Endothelial cell of umbilical vein (primary cell): ENCODE measurements around the gene SETX. TPM values are rescaled to one million over a fixed set of nuclear protein-coding genes. Genes with fewer than 3 reads are reported as not detected.

Experiments
- BruUV-seq: library from RNA; stranded (reverse); fragments of 400-500 nt; replicated peaks from 2 replicates; lab custom pipeline; 2021; lab: Mats Ljungman, UMichigan
- CTCF ChIA-PET: fragments of 300-600, 350-600 bp; sonication (Branson Sonifier 250); formaldehyde crosslinking; loops from one replicate; lab custom pipeline; 2021; ENCODE audit warnings: antibody characterized with exemption, inconsistent platforms; lab: Charles Lee
- POLR2A ChIA-PET: fragments of 300-600, 350-600 bp; sonication (Branson Sonifier 250); formaldehyde crosslinking; loops from one replicate; lab custom pipeline; 2021; ENCODE audit warnings: antibody characterized with exemption, inconsistent platforms; lab: Charles Lee
- DNase-seq: peaks from one replicate; pipeline ENCODE4 v3.0.0-alpha.2; 2011; ENCODE audit warnings: low read depth, low spot score
- FAIRE-seq: peaks from 2 replicates; lab custom pipeline; 2011; peaks lifted over from hg19 to GRCh38; lab: Jason Lieb, UNC
- H2AFZ ChIP-seq: 2 replicates; pipeline ENCODE4 v1.6.0; 2012; ENCODE audit warnings: low read depth, low read length, control low read depth, inconsistent platforms
- H3K27ac ChIP-seq: 2 replicates; pipeline ENCODE4 v1.5.1; 2011; ENCODE audit warnings: low read depth, mild to moderate bottlenecking, control low read depth, low read length, moderate library complexity; ENCODE audit not compliant: insufficient read depth
- H3K27me3 ChIP-seq, 2 experiments: 2 replicates each; pipeline versions ENCODE4 v1.6.0 to v1.6.1; 2011; ENCODE audit warnings: low read length in 2 of 2, mixed read lengths in 1 of 2; ENCODE audit not compliant: control insufficient read depth in 2 of 2, insufficient read depth in 2 of 2
- H3K36me3 ChIP-seq, 2 experiments: 2 replicates in 1 of 2; 3 replicates in 1 of 2; pipeline ENCODE4 v1.5.1; 2011; ENCODE audit warnings: low read length in 2 of 2, mild to moderate bottlenecking in 1 of 2, moderate library complexity in 1 of 2; ENCODE audit not compliant: control insufficient read depth in 2 of 2, insufficient read depth in 2 of 2; ENCODE audit errors: extremely low read depth in 1 of 2
- H3K4me1 ChIP-seq: 3 replicates; pipeline ENCODE4 v1.5.1; 2011; ENCODE audit warnings: mild to moderate bottlenecking, low read length; ENCODE audit not compliant: control insufficient read depth, insufficient read depth; ENCODE audit errors: extremely low read depth
- H3K4me2 ChIP-seq: 2 replicates; pipeline ENCODE4 v1.6.1; 2011; ENCODE audit warnings: low read length, control low read depth, mixed read lengths; ENCODE audit not compliant: insufficient read depth
- H3K4me3 ChIP-seq, 3 experiments: fragments of 200-600 bp in 1 of 3; sonication (generic), shearing (Covaris generic) in 1 of 3; replicated peaks in 1 of 3; 2 replicates each; pipeline ENCODE4 v1.5.1; 2011 to 2016; ENCODE audit warnings: control low read depth in 3 of 3, low read length in 3 of 3, mild to moderate bottlenecking in 2 of 3, inconsistent platforms in 1 of 3, low read depth in 1 of 3, moderate library complexity in 1 of 3; ENCODE audit not compliant: insufficient read depth in 1 of 3
- H3K79me2 ChIP-seq: 2 replicates; pipeline ENCODE4 v1.6.0; 2012; ENCODE audit warnings: low read length, inconsistent platforms; ENCODE audit not compliant: control insufficient read depth, insufficient read depth
- H3K9ac ChIP-seq: replicated peaks from 2 replicates; pipeline ENCODE3; 2011; ENCODE audit warnings: low read length, control low read depth; ENCODE audit not compliant: insufficient read depth; ENCODE audit errors: extremely low read depth
- H3K9me1 ChIP-seq: replicated peaks from 3 replicates; pipeline ENCODE4 v1.6.0; 2011; ENCODE audit warnings: mild to moderate bottlenecking, low read length; ENCODE audit not compliant: control insufficient read depth, insufficient read depth; ENCODE audit errors: extremely low read depth
- H3K9me3 ChIP-seq: replicated peaks from 2 replicates; pipeline ENCODE4 v1.5.1; 2012; ENCODE audit warnings: low read length, inconsistent platforms; ENCODE audit not compliant: control insufficient read depth, insufficient read depth
- H4K20me1 ChIP-seq: replicated peaks from 2 replicates; pipeline ENCODE3; 2011; ENCODE audit warnings: mild to moderate bottlenecking, low read length; ENCODE audit not compliant: control insufficient read depth, insufficient read depth; ENCODE audit errors: extremely low read depth
- CTCF ChIP-seq, 2 donors: IDR thresholded peaks; 1 replicate in 1 of 2; 2 replicates in 1 of 2; pipeline ENCODE4 v1.5.1; 2011; ENCODE audit warnings: low read length in 2 of 2, mild to moderate bottlenecking in 2 of 2, moderate library complexity in 2 of 2, control low read depth in 1 of 2, inconsistent platforms in 1 of 2, low read depth in 1 of 2; ENCODE audit not compliant: insufficient read depth in 1 of 2; ENCODE audit errors: extremely low read depth in 1 of 2
- EZH2 ChIP-seq: IDR thresholded peaks from 2 replicates; pipeline ENCODE4 v1.6.1; 2012; ENCODE audit warnings: borderline replicate concordance, low read depth, mild to moderate bottlenecking, moderate library complexity, low read length, inconsistent platforms; ENCODE audit not compliant: severe bottlenecking
- FOS ChIP-seq: IDR thresholded peaks from 2 replicates; pipeline ENCODE4 v1.6.1; 2011; ENCODE audit warnings: mild to moderate bottlenecking, low read length, moderate library complexity, borderline replicate concordance; ENCODE audit not compliant: insufficient read depth
- GATA2 ChIP-seq: IDR thresholded peaks from 2 replicates; pipeline ENCODE4 v1.7.0; 2011; ENCODE audit warnings: low read depth, mild to moderate bottlenecking, moderate library complexity, mixed read lengths, low read length; ENCODE audit not compliant: insufficient read length, insufficient read depth
- JUN ChIP-seq: IDR thresholded peaks from 2 replicates; pipeline ENCODE4 v1.6.1; 2011; ENCODE audit warnings: borderline replicate concordance, low read depth; ENCODE audit not compliant: insufficient read length, insufficient read depth
- MAX ChIP-seq: IDR thresholded peaks from 2 replicates; pipeline ENCODE4 v1.6.1; 2011; ENCODE audit not compliant: insufficient read depth, insufficient read length
- MYC ChIP-seq: IDR thresholded peaks from one replicate; pipeline ENCODE4 v1.6.1; 2011; ENCODE audit warnings: mild to moderate bottlenecking, low read depth, low read length
- POLR2A ChIP-seq: IDR thresholded peaks from 2 replicates; pipeline ENCODE4 v1.6.1; 2012; ENCODE audit warnings: low read depth, mild to moderate bottlenecking, control low read depth, low read length
- POLR2AphosphoS5 ChIP-seq: IDR thresholded peaks from 2 replicates; pipeline ENCODE4 v1.6.1; 2012; ENCODE audit warnings: low read depth, mild to moderate bottlenecking, control low read depth, low read length, moderate library complexity; ENCODE audit not compliant: insufficient read depth
- dilution Hi-C: fragments of 300-500 bp; cut with MboI; formaldehyde crosslinking; loops from one replicate; pipeline ENCODE4 v1.15.0; 2019; ENCODE audit warnings: low sequenced_read_pairs; ENCODE audit not compliant: extremely low pct_ligation_motif_present
- intact Hi-C: fragments of 100-400 bp; cut with micrococcal nuclease; formaldehyde crosslinking; loops from one replicate; pipeline ENCODE4 v1.10.0; 2022
- polyA plus RNA-seq, 4 experiments: library from polyadenylated mRNA; depleted of rRNA in 3 of 4; stranded (reverse) in 3 of 4; unstranded in 1 of 4; fragments of >200 nt; gene quantifications; 2 replicates each; pipeline versions ENCODE4 v1.2.1 to v1.2.3, GENCODE V29; 2011 to 2012; ENCODE audit warnings: missing spikeins in 1 of 4
- total RNA-seq: library from RNA; stranded (reverse); gene quantifications from 2 replicates; pipeline ENCODE4 v1.2.3, GENCODE V29; 2021

The SETX gene
- total and polyA plus RNA-seq, 2 donors (not counting 3 experiments of a cell fraction or from before 2014, with no cell fraction given), result 20.9 to 47.7 TPM

- intact Hi-C loops (no loop called here), dilution Hi-C loops (no loop called here)
- Histone ChIP-seq H4K20me1 (no peaks in the 10 kb centered on the region), H3K4me3 (no peak overlapping the region), H3K4me2 (no peak overlapping the region), H3K9me1 (no peaks in the 10 kb centered on the region), H3K4me1 (no peaks in the 10 kb centered on the region), H3K27me3 (no peaks in the 10 kb centered on the region), H3K27ac (no peak overlapping the region), H3K36me3 (peaks cover 33 to 35% of the 10 kb centered on the region in 2 experiments), H3K9ac (no peak overlapping the region), H3K79me2 (no peaks in the 10 kb centered on the region), H3K9me3 (no peaks in the 10 kb centered on the region), H2AFZ (no peak overlapping the region)
- no peak for DNase-seq
- ChIA-PET CTCF (interaction anchor here (1.0 to 1.5 kb wide), 4 partner anchors 10 to 31 kb away, joined by 3 to 4 read pairs (median 3); no protein-coding TSS in a partner anchor), POLR2A (no interaction called here)
- no peak for FAIRE-seq
- BruUV-seq, result no TSS peak
- TF ChIP-seq FOS (no peak), MYC (no peak), EZH2 (no peak), GATA2 (no peak), POLR2A (no peak), CTCF (IDR thresholded peaks at IDR 0.05; ENCODE audit: extremely low read depth in 1 of 2, insufficient read depth in 1 of 2, low read depth in 1 of 2, low read length in 2 of 2) (no peak), MAX (no peak), JUN (no peak), POLR2AphosphoS5 (no peak)
Observed at GRCh38 chr9:132283863-132284262, 70.9 kb downstream of the SETX start.
